Putamen (tissue), 1 donor: ENCODE measurements around the gene SART3.
"Not testable (repeated sequence)": the region's sequence is repeated elsewhere in the genome, so short reads cannot be mapped to it uniquely, and the experiment has no call there.

Experiments
- DNase-seq: peaks from one replicate; pipeline ENCODE4 v3.0.0-alpha.2; 2016; ENCODE audit warnings: low spot score

Gene SART3

DNA sequence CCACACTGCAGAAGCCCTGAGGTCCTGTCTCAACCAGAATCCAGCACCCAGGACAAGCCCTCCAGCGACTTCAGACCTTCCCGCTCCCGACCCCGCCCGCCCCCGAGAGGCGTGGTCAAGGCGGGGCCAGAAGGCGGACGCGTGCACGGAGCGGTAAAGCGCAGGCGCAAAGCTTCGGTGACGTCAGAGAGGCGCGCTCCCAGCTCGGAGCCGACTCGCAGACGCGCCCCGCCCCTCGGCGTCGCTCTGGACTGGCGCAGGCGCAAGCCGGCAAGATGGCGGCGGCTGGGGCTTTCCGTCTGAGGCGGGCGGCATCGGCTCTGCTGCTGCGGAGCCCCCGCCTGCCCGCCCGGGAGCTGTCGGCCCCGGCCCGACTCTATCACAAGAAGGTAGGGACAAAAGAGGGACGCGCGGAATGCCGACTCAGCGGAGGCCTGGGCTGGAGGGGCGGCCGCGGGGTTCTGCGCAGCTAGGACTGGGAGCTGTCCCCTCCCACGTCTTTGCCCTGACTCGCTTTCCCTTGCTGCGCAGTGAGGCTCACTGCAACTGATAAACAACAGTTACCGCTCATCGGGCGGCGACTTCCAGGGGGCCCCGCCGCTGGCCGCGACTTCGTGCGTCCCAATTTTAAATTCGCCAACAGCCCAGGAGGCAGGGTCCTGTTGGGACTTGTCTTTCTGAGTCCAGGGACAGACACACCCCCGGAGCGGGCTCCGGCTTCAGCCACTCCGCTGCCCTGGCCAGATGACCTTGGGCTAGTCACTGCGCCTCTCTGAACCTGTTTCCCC lies 1.6 kb upstream of the SART3 start, which contains the start of gene ISCU:
ISCU (plus strand) TSS at position 249 of the 788 bp plus-strand sequence; CDS start at position 276, 27 bp downstream.
- DNase-seq, result peak; percentile 98

DNA sequence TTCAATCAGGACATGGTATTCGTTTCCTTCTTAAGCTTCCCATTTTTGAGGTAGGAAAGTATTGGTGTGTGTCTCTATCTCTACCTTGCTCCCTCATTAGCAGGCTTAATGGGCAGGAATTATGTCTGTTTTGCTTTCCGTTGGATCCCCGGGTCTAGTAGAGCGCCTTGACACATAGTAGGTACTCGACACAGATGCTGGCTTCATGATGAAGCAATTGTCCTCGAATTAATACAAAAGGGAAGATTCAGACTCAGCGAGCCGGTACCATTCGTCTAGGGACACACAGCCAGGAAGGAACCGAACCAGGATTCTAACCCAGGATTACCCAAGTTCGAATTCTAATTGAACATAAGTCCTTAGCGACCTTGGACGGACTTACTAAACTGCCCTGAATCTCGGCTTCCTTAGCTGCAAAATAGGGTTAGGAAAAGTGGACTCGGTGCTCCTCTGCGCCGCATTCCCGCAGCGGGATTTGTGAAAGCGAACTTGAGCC lies 927 bp upstream of the SART3 start:
- no peak for DNase-seq

DNA sequence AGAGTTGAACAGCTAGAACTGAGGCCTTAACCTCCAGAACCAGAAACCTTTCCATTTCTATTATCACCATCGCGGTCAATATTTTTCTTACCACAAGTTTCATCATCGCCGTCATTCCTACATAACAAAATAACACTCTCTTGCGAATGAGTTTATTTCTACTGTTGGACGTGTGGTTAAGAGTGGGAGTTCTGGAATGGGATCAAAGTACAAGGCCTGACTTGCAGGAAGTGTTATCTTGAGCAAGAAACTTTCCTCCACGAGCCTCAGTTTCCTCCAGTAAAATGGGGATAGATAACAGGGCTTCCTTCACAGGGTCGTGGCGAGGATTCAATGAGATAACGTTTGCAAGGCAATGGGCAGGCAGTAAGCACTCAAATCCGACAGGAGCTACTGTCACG lies 652 bp downstream of the SART3 start:
- no peak for DNase-seq

DNA sequence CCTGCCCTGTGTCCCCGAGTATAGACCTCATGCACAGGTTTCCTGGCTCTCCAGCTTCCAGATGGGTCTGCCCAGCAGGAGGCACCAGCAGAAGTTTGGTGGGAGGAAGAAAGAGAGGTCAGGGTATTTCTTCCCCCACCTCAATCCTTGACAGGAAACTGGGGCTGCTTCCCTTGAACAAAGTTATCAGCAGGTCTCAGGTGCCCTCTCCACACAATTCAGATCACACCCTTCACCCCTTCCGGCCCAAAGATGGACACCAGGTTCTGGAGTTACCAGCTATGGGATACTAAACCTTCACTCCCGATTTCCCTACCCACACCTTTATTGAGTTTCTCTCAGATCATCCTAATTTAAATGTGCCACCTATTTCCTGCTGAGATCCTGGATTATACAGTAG lies 1.2 kb downstream of the SART3 start:
- DNase-seq, result no peak

DNA sequence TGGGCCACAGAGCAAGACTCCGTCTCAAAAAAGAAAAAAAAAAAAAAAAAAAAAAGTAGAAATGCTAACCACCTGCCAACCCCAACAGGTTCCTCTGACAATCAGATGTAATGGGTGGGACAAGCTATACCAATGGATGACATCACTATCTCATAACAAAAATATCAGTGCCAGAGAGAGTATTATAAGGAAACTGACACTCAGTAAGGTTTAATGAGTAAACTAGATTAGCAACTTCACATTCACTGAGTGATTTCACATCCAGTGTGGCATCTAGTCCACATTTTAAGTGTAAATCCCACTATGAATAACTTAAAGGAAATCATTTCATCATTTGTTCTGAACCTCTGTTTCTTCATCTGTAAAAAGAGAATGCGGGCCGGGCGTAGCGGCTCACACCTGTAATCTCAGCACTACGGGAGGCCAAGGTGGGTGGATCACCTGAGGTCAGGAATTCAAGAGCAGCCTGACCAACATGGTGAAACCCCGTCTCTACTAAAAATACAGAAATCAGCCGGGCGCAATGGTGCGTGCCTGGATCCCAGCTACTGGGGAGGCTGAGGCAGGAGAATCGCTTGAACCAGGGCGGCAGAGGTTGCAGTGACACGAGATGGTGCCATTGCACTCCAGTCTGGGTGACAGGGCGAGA lies 1.8 kb downstream of the SART3 start:
- DNase-seq, result no peak

DNA sequence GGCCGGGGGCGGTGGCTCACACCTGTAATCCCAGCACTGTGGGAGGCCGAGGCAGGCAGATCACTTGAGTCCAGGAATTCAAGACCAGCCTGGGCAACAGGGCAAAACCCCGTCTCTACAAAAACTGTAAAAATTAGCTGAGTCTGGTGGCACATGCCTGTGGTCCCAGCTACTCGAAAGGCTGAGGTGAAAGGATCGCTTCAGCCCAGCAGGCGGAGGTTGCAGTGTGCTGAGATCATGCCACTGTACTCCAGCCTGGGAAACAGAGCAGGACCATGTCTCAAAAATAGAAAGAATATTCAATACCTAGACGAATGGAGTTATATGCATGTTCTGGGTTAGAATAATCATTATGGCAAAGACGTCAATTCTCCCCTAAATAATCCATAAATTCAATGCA lies 5.6 kb downstream of the SART3 start:
- DNase-seq, result not testable (repeated sequence)

DNA sequence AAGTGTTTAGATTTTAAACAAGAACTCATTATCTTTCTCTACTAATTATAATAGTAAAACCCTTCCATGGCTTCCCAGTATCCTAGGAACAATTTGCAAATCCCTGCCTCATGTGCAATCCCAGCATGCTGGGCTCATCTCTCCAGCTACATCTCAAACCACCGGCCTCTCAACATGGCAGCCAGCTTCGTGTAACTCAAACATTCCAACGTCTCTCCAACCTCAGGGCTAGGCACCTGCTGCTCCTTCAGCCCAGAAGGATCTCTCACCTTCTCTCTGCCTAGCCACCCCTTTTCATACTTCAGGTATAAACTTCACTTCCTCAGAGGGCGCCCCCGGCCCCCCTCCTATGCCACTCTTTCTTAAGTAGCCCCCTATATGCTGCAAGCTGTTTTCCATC lies 7.2 kb downstream of the SART3 start:
- no peak for DNase-seq

DNA sequence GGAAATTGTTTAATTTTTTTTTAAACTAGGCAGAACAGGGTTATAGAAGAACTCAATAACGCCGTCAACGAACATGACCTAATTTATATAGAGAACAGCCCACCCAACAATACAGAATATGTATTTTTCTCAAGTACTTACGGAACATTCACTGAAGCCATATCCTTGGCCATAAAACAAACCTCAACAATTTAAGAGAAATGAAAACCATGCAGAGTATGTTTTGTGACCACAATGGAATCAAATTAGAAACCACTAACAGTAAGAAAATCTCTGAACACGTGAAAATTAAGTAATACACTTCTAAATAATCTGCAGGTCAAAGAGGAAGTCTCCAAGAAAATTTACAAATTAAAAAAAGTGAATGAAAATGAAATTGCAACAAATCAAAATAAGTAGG lies 9.4 kb downstream of the SART3 start:
- DNase-seq, result no peak

DNA sequence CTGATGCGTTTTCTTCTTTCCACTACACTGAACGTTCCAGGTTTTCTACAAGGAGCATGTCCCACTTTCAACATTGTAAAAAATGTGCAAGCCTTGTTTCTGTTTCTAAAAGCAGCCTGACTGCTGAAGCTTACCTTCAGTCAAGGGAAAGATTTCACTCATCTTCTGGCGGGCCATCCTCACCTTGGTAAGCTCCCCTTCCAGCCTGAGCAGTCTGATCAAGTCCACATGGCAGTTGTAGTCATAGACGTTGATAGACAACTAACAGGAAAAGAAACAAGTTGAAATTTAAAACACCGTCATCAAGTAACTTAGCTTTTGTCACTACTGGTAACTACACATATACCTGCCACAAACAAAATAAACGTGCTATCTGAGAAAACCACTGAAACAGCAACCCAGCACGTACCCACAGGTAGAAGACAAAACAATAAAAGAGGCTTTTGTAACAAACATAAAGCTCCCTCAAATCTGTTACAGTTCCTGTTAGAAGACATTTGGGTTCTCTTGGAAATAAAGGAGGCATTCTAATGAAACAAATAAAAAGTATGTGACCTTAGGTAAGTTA lies 11.9 kb downstream of the SART3 start:
- no peak for DNase-seq

DNA sequence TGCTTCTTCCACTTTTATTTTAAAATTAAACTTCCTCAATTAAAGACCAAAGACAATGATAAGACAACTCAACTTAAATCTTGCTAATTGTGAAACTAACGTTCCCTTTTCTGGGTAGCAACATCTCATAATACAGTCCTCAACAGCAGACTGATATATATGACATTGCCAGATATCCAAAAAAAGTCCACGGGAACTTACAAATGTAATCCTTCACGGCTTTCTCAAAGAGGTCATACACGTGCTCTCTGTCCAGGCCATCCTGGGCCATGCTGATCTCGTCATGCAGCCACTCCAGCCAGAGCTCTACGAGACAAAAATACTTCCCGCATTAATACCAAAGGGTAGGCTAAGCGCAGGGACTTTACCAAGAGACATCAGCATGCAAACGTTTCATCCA lies 13.3 kb downstream of the SART3 start:
- DNase-seq, result no peak

DNA sequence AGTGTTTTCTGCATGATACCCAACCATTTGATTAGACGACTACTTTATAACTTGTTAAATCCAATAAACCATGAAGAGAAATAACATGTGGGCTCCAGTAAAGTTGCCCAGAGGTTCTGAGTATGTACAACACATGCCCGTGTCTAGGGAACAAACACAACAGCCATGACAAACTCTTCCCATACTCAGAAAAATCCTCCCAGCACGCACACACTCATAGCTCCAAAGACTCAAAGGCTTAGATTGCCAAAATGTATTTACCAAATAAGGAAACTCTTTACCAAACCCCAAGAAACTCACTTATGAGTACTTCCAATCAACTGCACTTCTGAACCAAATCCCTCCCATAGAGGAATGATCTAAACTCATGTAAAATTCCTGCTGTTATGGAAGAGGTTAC lies 17.3 kb downstream of the SART3 start:
- no peak for DNase-seq

DNA sequence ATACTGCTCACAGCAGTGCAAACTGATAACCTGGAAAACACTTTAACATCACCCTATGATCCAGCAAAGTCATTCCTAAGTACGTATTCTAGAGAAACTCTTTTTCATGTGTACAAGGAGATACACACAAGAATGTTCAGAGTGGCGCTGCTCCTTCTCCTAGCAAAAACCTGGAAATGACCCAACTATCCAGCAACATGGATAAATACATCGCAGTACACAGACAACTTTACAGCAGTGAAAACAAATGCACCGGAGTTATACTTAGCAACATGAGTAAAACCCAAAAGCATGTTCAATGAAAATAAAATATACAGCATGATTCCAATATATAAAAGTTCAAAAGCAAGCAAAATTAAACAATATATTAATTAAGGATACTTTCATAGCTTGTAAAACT lies 18.7 kb downstream of the SART3 start:
- DNase-seq, result no peak

DNA sequence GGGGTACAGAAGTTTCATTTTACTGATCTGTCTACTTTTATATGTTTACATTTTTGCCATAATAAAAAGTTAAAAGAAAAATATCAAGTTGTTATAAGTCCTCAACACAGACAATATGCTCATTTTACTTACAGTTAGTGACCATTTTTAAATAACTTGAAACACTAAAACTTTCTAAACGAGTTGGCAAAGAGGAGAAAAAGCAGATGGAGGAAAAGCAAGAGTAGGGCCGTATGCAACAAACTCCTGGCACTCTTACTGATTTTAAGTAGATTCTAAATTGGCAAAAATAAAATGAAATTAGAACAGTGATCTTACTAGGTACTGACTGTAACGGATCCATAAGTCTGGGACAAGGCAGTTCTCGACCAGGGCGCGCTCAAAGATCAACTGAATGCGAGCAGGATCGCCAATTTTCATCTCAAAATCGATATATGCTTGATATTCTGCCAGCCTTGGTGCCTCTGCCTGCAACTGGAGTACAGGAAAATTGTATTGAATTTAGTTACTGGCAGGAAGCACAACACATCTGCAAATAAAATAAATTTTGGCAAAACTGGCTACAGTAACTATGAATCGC lies 22.3 kb downstream of the SART3 start:
- DNase-seq, result no peak

DNA sequence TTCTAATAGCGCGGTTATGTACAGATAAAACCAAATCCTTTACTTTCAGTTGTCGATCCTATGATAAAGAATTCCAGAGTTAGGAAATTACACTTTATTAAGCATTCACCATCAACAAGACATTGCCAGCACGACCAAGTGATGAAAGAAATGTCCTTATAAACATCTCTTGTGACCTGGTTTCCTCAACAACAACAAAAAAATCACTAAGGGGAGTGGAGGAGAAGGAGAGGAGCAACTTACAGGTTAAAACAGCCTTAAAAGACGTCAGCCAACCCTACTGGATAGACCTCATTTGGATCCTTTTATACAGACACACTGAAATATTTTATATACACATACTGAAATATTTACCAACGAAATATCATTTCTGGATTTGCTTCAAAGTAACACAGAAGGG lies 22.8 kb downstream of the SART3 start:
- no peak for DNase-seq

DNA sequence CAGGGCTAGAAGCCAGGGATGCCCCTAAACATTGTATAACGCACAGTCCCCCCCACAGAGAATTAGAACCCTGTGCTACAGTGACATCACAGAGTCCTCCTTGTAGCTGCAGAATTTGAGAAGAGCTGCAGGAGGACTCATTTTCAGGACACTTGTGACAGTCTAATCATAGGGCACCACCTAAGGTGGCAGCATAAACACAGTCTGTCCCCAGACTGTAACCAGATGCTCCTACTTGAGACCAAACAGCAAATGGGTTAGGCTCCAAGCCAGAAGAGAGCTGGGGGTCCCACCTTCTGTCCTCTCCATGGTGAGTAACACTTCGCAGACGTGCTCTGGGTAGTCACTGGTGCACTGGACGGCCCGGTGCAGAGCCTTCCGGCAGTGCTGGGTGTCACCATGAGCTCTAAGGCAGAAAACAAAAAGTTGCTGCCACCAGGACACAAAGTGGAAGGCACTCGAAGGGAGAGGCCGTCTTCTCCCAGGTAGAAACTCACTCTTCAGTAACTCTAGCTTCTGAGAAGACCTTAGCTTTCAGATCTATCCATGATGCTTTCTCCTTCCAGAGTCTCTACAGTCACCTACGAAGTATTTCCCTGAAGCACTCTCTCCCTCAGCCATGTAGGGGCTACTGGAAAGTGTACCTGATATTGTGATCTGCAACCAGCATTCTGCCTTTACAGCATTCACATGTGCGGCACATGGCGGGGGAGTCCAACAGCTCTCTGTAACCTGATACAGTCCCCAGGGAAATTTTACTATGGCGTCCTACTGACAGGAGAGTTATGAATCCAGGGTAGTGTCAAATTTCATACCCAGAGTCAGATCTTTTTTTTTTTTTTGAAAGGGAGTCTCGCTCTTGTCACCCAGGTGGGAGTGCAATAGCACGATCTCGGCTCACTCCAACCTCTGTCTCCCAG lies 28.8 kb downstream of the SART3 start:
- no peak for DNase-seq

DNA sequence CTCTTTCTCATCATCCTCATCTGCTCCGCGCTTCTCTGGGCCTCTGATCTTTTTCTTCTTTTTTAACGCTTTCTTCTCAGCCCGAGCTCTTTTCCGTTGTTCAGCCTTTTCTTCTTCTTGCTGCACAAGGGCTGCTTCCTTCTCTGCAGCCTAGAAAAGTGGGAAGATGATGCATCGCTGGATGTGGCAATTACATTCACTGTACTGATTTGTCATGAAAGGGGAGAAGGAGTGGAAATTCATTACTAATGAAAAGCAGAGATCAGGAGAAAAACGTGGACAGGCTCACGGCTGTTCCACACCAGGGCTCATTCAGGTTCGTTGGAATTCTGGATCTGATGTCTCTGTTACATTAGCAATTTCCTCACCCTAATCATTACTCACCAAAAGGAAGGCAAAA lies 30.8 kb downstream of the SART3 start:
- peak; percentile 39 for DNase-seq

DNA sequence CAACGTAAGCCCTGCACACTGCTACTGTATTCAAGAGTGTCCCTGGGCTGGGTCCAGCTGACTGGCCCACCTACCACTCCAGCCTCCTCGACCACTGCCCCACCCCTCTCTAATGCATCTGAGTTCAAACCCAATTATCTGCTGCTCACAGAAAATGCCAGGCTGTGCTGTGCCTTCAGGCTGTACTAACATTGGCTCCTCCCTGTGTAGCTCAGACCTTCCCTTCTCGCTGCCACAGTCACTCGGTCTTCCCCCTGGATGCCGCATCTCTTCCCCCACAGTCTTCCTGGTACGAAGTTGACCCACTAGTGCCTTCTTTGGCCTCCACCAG lies 33.8 kb downstream of the SART3 start:
- DNase-seq, result no peak

DNA sequence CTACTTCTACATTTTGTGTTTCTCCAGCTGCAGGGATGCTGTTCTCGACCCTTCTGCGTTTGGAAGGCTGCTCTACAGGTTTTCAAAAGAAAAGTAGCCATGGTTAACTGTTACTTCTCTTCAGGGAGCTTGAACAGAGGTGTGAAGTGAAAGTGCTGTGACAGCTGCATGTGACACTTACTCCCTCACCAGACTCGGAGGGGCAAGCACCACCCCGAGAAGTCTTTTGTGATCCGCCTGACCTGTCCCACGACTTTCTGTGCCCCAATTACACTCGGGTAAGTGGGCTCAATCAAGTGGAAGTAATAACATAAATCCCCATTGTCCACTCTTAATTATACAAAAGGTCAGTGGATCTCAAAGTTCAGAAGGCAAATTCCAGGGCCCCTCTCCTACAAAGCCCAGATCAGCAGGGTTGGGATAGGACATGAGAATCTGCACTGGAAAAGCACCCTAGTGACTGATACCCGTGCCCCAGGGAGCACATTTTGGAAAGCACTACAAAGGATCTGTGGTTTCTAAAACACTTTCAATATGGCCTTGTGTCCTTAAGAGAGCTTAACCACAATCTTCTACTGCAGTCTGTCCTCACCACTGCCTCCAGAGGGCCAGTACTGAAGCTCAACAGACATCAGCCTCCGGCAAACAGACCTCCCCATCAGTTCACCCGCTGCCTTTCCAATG lies 34.3 kb downstream of the SART3 start:
- no peak for DNase-seq

DNA sequence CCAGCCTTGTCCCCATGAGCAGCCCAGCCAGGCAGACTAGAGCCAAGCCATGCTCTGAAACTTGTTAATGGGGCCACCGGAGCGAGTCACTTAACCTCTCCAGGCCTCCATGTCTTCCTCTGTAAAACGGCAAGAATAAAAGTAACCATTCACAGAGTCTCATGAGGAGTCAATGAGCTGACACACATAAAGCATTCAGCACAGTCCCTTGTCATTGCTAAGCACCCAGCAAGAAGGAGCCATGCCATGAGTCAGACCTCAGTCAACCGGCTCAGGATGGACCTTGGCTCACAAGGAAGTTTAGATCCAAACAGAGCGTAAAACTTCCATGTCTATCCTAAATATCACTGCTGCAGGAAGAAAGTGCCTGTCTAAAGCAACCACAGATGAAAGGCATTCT lies 35.3 kb downstream of the SART3 start:
- DNase-seq, result no peak

DNA sequence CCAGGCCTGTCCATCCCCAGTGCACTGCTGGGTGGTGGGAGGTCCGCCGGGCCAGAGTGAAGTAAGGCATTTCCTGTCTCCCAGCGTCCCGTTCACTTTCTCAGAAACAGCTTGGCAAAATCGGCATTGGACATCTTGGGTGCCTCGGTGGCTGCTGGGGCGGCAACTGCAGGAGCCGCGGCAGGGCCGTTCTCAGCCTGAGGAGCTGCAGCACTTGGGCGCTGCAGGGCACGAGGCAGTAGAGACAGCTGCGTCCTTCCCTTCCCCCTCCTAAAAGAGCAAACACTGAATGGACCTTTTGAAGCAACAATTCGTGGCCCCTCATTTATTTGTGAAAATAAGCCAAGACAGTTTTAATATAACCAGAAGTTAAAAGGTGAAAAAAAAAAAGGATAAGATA lies 37.6 kb downstream of the SART3 start:
- DNase-seq, result no peak

DNA sequence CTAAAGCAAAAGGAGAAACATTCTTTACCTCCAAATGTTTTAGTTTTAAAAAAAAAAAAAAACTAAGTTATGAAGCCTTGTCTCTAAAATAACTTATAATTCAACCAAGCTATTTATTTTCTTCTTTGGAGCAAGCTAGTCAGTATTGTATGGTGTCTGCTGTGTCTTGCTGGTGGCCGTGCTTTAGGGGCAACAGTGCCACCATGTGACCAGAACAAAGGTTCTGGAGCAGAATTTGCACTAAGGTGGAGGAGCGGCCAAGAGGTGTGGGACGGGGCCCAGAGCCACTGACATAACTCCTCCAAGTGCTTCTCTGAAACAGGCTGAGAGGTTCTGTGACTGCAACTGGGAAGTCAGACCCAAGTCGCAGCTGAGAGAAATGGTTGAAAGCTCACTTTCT lies 41.4 kb downstream of the SART3 start:
- no peak for DNase-seq
